Measurements from ENCODE around the gene PLEKHG7.

DNA sequence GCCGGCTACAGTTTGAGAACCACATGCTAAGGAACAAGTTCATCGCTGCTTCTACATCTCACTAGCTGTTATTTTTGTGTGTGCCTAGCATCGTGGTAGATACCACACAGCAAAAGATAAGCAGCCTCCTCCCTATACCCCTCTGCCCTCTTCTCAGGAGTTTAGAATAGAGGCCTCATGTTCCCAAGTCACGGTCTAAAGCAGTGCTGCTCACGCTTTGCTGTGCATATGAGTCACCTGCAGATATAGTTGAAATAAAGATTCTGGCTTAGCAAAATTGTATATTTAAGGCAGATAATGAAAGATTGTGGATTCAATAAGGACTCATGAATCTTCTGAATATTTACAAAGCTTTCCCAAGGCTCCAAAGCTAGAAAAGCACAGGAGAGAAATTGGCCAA lies 28.0 kb downstream of the PLEKHG7 start:
- TF ChIP-seq, protein P1, sequence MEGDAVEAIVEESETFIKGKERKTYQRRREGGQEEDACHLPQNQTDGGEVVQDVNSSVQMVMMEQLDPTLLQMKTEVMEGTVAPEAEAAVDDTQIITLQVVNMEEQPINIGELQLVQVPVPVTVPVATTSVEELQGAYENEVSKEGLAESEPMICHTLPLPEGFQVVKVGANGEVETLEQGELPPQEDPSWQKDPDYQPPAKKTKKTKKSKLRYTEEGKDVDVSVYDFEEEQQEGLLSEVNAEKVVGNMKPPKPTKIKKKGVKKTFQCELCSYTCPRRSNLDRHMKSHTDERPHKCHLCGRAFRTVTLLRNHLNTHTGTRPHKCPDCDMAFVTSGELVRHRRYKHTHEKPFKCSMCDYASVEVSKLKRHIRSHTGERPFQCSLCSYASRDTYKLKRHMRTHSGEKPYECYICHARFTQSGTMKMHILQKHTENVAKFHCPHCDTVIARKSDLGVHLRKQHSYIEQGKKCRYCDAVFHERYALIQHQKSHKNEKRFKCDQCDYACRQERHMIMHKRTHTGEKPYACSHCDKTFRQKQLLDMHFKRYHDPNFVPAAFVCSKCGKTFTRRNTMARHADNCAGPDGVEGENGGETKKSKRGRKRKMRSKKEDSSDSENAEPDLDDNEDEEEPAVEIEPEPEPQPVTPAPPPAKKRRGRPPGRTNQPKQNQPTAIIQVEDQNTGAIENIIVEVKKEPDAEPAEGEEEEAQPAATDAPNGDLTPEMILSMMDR (IDR thresholded peaks at IDR 0.05), result no peak
- TF ChIP-seq POLR2AphosphoS5 (IDR thresholded peaks at IDR 0.05), result no peak
- TF ChIP-seq EP300 (IDR thresholded peaks at IDR 0.05; ENCODE audit: low read depth), result no peak

Measured in transverse colon (tissue), 4 donors.